HCT116 (cell line): ENCODE data around the gene STK32B. TPM values are rescaled to one million over a fixed set of nuclear protein-coding genes. Genes with fewer than 3 reads are reported as not detected.

Experiments used
- ATAC-seq: fragments of 200-7000 bp; cut with Tn5 transposase; 2 replicates; pipeline ENCODE4 v1.9.1; 2020; ENCODE audit warnings: mild to moderate bottlenecking, moderate library complexity
- BruUV-seq: library from RNA; stranded (reverse); fragments of 400-500 nt; replicated peaks from 2 replicates; lab custom pipeline; 2021; lab: Mats Ljungman, UMichigan
- CTCF ChIA-PET: fragments of 300-600 bp; sonication (Branson Sonifier 250); formaldehyde crosslinking; loops from one replicate; lab custom pipeline; 2021; ENCODE audit warnings: antibody characterized with exemption; lab: Charles Lee
- POLR2A ChIA-PET: fragments of 300-600, 350-600 bp; sonication (Branson Sonifier 250); formaldehyde crosslinking; loops from one replicate; lab custom pipeline; 2021; ENCODE audit warnings: antibody characterized with exemption; lab: Charles Lee
- RAD21 ChIA-PET, 2 experiments: fragments of 300-600 bp; sonication (Branson Sonifier 250); formaldehyde crosslinking; loops; one replicate each; lab custom pipeline; 2023; ENCODE audit warnings: low total read pairs in 2 of 2; ENCODE audit not compliant: uncharacterized antibody in 2 of 2, unreplicated experiment in 2 of 2, low non-redundant PET in 1 of 2; lab: Charles Lee
- DNase-seq: peaks from one replicate; pipeline ENCODE4 v3.0.0-alpha.2; 2010; ENCODE audit warnings: low read depth, low spot score
- H2AFZ ChIP-seq: fragments of 200-600 bp; shearing (Covaris generic), sonication (generic); 2 replicates; pipeline ENCODE4 v1.6.1; 2017; ENCODE audit warnings: low read depth, mixed run types, mixed read lengths, antibody characterized with exemption, low read length; ENCODE audit not compliant: poor library complexity, severe bottlenecking
- H3K27ac ChIP-seq: 2 replicates; pipeline ENCODE4 v1.5.1; 2012; ENCODE audit warnings: low read depth, low read length
- H3K27me3 ChIP-seq: fragments of 200-600 bp; sonication (generic); 2 replicates; pipeline ENCODE4 v1.6.1; 2016; ENCODE audit warnings: mixed run types, low read length, mixed read lengths; ENCODE audit not compliant: insufficient read depth
- H3K36me3 ChIP-seq, 2 experiments: fragments of 200-500 bp in 1 of 2; fragments of 200-600 bp in 1 of 2; sonication (Bioruptor generic) in 1 of 2; sonication (generic) in 1 of 2; 2 replicates each; pipeline versions ENCODE4 v1.5.1 to v1.6.1; 2014 to 2016; ENCODE audit warnings: low read length in 2 of 2, inconsistent platforms in 1 of 2, mixed read lengths in 1 of 2, mixed run types in 1 of 2; ENCODE audit not compliant: insufficient read depth in 2 of 2, control insufficient read depth in 1 of 2
- H3K4me1 ChIP-seq, 2 experiments: fragments of 200-600 bp in 1 of 2; sonication (generic) in 1 of 2; 2 replicates each; pipeline versions ENCODE4 v1.5.1 to v1.6.1; 2012 to 2017; ENCODE audit warnings: low read length in 2 of 2, inconsistent platforms in 1 of 2, mild to moderate bottlenecking in 1 of 2, mixed read lengths in 1 of 2, mixed run types in 1 of 2, moderate library complexity in 1 of 2; ENCODE audit not compliant: insufficient read depth in 2 of 2, control insufficient read depth in 1 of 2
- H3K4me2 ChIP-seq: fragments of 200-600 bp; sonication (generic); 2 replicates; pipeline ENCODE4 v1.6.1; 2017; ENCODE audit warnings: mixed run types, low read length, mixed read lengths
- H3K4me3 ChIP-seq, 2 experiments: fragments of 200-600 bp in 1 of 2; sonication (generic) in 1 of 2; replicated peaks in 1 of 2; 2 replicates each; pipeline ENCODE4 v1.5.1; 2011 to 2016; ENCODE audit warnings: low read length in 2 of 2, control low read depth in 1 of 2, low read depth in 1 of 2, mild to moderate bottlenecking in 1 of 2, mixed read lengths in 1 of 2, mixed run types in 1 of 2
- H3K79me2 ChIP-seq: fragments of 200-600 bp; sonication (generic); 2 replicates; pipeline ENCODE4 v1.6.1; 2017; ENCODE audit warnings: mild to moderate bottlenecking, mixed run types, low read length, moderate library complexity, mixed read lengths; ENCODE audit not compliant: insufficient read depth
- H3K9ac ChIP-seq: fragments of 200-600 bp; sonication (generic); 2 replicates; pipeline ENCODE4 v1.6.1; 2016; ENCODE audit warnings: low read length, mixed read lengths
- H3K9me2 ChIP-seq: fragments of 200-600 bp; sonication (generic), shearing (Covaris generic); 2 replicates; pipeline ENCODE4 v1.6.1; 2017; ENCODE audit warnings: mixed run types, mild to moderate bottlenecking, moderate library complexity; ENCODE audit not compliant: insufficient read depth
- H3K9me3 ChIP-seq, 2 experiments: fragments of 200-500 bp in 1 of 2; fragments of 200-600 bp in 1 of 2; sonication (Bioruptor generic) in 1 of 2; sonication (generic) in 1 of 2; 2 replicates each; pipeline ENCODE4 v1.6.1; 2014 to 2017; ENCODE audit warnings: low read length in 2 of 2, mixed read lengths in 2 of 2, inconsistent platforms in 1 of 2, low read depth in 1 of 2, mild to moderate bottlenecking in 1 of 2, mixed run types in 1 of 2, moderate library complexity in 1 of 2; ENCODE audit not compliant: control insufficient read depth in 1 of 2, insufficient read depth in 1 of 2
- H4K20me1 ChIP-seq: fragments of 200-600 bp; sonication (generic), shearing (Covaris generic); 2 replicates; pipeline ENCODE4 v1.6.1; 2017; ENCODE audit warnings: mixed run types, mild to moderate bottlenecking, moderate library complexity; ENCODE audit not compliant: insufficient read depth
- ATF3 ChIP-seq: IDR thresholded peaks from 2 replicates; pipeline ENCODE4 v1.6.1; 2012
- CBX3 ChIP-seq: IDR thresholded peaks from 2 replicates; pipeline ENCODE4 v1.6.1; 2012; ENCODE audit warnings: low read depth
- CEBPB ChIP-seq: IDR thresholded peaks from 2 replicates; pipeline ENCODE4 v1.6.1; 2012; ENCODE audit warnings: low read depth
- ELF1 ChIP-seq: IDR thresholded peaks from 2 replicates; pipeline ENCODE4 v1.6.1; 2012; ENCODE audit warnings: low read depth, borderline replicate concordance
- EZH2 ChIP-seq: fragments of 200-600 bp; sonication (generic); IDR thresholded peaks from 2 replicates; pipeline ENCODE4 v1.6.1; 2017; ENCODE audit warnings: antibody characterized with exemption, mixed run types
- FOSL1 ChIP-seq: IDR thresholded peaks from 2 replicates; pipeline ENCODE4 v1.6.1; 2012; ENCODE audit warnings: low read depth
- JUND ChIP-seq: IDR thresholded peaks from 2 replicates; pipeline ENCODE4 v1.6.1; 2012
- SP1 ChIP-seq: IDR thresholded peaks from 2 replicates; pipeline ENCODE4 v1.6.1; 2012; ENCODE audit warnings: low read depth
- ZNF274 ChIP-seq: fragments of 200-500 bp; sonication (Bioruptor generic); IDR thresholded peaks from 2 replicates; pipeline ENCODE4 v1.6.1; 2014; ENCODE audit warnings: mild to moderate bottlenecking, low read depth, low read length, inconsistent platforms
- intact Hi-C: fragments of 100-400 bp; cut with micrococcal nuclease; formaldehyde crosslinking; loops from 2 replicates; pipeline ENCODE4 v1.10.0; 2022
- total RNA-seq: library from RNA; stranded (reverse); gene quantifications from one replicate; pipeline ENCODE4 v1.2.1, GENCODE V29; 2021; ENCODE audit not compliant: unreplicated experiment
- TF ChIP-seq, protein P1 (sequence below): IDR thresholded peaks from 2 replicates; pipeline ENCODE4 v1.6.1; 2011; ENCODE audit warnings: mild to moderate bottlenecking, low read length, moderate library complexity; ENCODE audit not compliant: insufficient replicate concordance; ENCODE audit errors: extremely low read depth
- TF ChIP-seq, protein P2 (sequence below): IDR thresholded peaks from 2 replicates; pipeline ENCODE4 v1.6.1; 2012

The STK32B gene
- total RNA-seq, 1 experiment from 2014 or later: not detected

- Histone ChIP-seq H3K9me3 (no peaks in the 10 kb centered on the region), H3K36me3 (no peaks in the 10 kb centered on the region), H3K4me1 (no peaks in the 10 kb centered on the region), H3K27ac (no peak overlapping the region), H3K27me3 (peaks cover 45% of the 10 kb centered on the region; the same call in 1 of the 2 replicates)
- no peak for TF ChIP-seq CBX3
- no peak for TF ChIP-seq ATF3
- TF ChIP-seq, protein P1, sequence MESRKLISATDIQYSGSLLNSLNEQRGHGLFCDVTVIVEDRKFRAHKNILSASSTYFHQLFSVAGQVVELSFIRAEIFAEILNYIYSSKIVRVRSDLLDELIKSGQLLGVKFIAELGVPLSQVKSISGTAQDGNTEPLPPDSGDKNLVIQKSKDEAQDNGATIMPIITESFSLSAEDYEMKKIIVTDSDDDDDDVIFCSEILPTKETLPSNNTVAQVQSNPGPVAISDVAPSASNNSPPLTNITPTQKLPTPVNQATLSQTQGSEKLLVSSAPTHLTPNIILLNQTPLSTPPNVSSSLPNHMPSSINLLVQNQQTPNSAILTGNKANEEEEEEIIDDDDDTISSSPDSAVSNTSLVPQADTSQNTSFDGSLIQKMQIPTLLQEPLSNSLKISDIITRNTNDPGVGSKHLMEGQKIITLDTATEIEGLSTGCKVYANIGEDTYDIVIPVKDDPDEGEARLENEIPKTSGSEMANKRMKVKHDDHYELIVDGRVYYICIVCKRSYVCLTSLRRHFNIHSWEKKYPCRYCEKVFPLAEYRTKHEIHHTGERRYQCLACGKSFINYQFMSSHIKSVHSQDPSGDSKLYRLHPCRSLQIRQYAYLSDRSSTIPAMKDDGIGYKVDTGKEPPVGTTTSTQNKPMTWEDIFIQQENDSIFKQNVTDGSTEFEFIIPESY: no peak
- TF ChIP-seq ELF1: no peak
- no peak for TF ChIP-seq ZNF274
- TF ChIP-seq, all 23 proteins: peak for 0
- Histone ChIP-seq H3K9me2 (no peaks in the 10 kb centered on the region), H4K20me1 (no peaks in the 10 kb centered on the region), H3K79me2 (no peaks in the 10 kb centered on the region), H3K4me3 (no peak overlapping the region), H3K4me2 (no peak overlapping the region), H2AFZ (no peak overlapping the region), H3K9ac (no peak overlapping the region)
- CTCF ChIA-PET: interaction anchor here (1.4 to 1.9 kb wide), 2 partner anchors 10 to 59 kb away, joined by 3 to 8 read pairs; no protein-coding TSS in a partner anchor
- no peak for ATAC-seq
- POLR2A ChIA-PET: no interaction called here
- no TSS peak for BruUV-seq
- DNase-seq: no peak
- RAD21 ChIA-PET: no interaction called here
- intact Hi-C loops: no loop called here
These were observed 407.4 kb downstream of the STK32B start for GRCh38 chr4:5458676-5459075.

GRCh38 chr4:5459236-5459635, 408.0 kb downstream of the STK32B start:
- Histone ChIP-seq H4K20me1 (no peaks in the 10 kb centered on the region), H3K4me3 (no peak overlapping the region), H3K9me3 (no peaks in the 10 kb centered on the region), H3K9me2 (no peaks in the 10 kb centered on the region), H3K36me3 (no peaks in the 10 kb centered on the region), H2AFZ (no peak overlapping the region), H3K4me1 (no peaks in the 10 kb centered on the region), H3K9ac (no peak overlapping the region), H3K4me2 (no peak overlapping the region), H3K27me3 (peaks cover 39% of the 10 kb centered on the region; the same call in 1 of the 2 replicates), H3K79me2 (no peaks in the 10 kb centered on the region), H3K27ac (no peak overlapping the region)
- intact Hi-C loops: no loop called here
- ChIA-PET POLR2A (no interaction called here), CTCF (interaction anchor here (0.9 to 1.9 kb wide), 4 partner anchors 11 to 408 kb away, joined by 3 to 8 read pairs (median 3); partner anchors contain the start of gene STK32B), RAD21 (no interaction called here)
- TF ChIP-seq JUND (no peak), SP1 (no peak), EZH2 (no peak), FOSL1 (no peak), CEBPB (no peak)
- TF ChIP-seq, protein P2, sequence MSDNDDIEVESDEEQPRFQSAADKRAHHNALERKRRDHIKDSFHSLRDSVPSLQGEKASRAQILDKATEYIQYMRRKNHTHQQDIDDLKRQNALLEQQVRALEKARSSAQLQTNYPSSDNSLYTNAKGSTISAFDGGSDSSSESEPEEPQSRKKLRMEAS: no peak
- DNase-seq: no peak
- ATAC-seq: no peak
- no TSS peak for BruUV-seq
